ENCODE results near the gene ITPR1. TPM values are rescaled to one million over a fixed set of nuclear protein-coding genes. Genes with fewer than 3 reads are reported as not detected.
A peak's percentile ranks its signal among the peaks of the same experiment; 100 is the strongest.

ITPR1 gene
- total RNA-seq, 3 donors from 2014 or later: 59.0 to 92.3 (median 88.9) TPM

GRCh38 chr3:4772858-4773257 is 279.7 kb downstream of the ITPR1 start:
- H3K4me1 Mint-ChIP-seq (ENCODE audit: low read depth): peaks cover 20% of the 10 kb centered on the region
- DNase-seq (no peak), ATAC-seq (no peak)
- no peaks in the 10 kb centered on the region for H3K27me3 Mint-ChIP-seq (ENCODE audit: low read depth)
- H3K9me3 Mint-ChIP-seq: no peaks in the 10 kb centered on the region
- peaks cover 38% of the 10 kb centered on the region for H3K36me3 Mint-ChIP-seq (ENCODE audit: insufficient read depth)
- H3K4me3 Mint-ChIP-seq: no peak overlapping the region

- no peak for ATAC-seq
- Mint-ChIP-seq H3K4me1 (ENCODE audit: low read depth) (peaks cover 22% of the 10 kb centered on the region), H3K36me3 (ENCODE audit: insufficient read depth) (peaks cover 36% of the 10 kb centered on the region), H3K27me3 (ENCODE audit: low read depth) (no peaks in the 10 kb centered on the region), H3K9me3 (no peaks in the 10 kb centered on the region), H3K4me3 (no peak overlapping the region)
- no peak for DNase-seq
These were observed 280.4 kb downstream of the ITPR1 start for GRCh38 chr3:4773583-4773982.

- Mint-ChIP-seq H3K27me3 (ENCODE audit: low read depth) (no peaks in the 10 kb centered on the region), H3K36me3 (ENCODE audit: insufficient read depth) (peaks cover 43% of the 10 kb centered on the region), H3K4me1 (ENCODE audit: low read depth) (peaks cover 23% of the 10 kb centered on the region), H3K4me3 (no peak overlapping the region), H3K9me3 (no peaks in the 10 kb centered on the region)
- no peak for DNase-seq
- no peak for ATAC-seq
These were observed 281.4 kb downstream of the ITPR1 start for GRCh38 chr3:4774531-4774930.

GRCh38 chr3:4776399-4776979 is 283.3 kb downstream of the ITPR1 start:
- Mint-ChIP-seq H3K9me3 (no peaks in the 10 kb centered on the region), H3K4me3 (no peak overlapping the region)
- peak in 1 of 2 donors; percentile 16 for ATAC-seq

GRCh38 chr3:4776980-4777581 is 283.9 kb downstream of the ITPR1 start:
- peaks cover 57% of the 10 kb centered on the region for H3K36me3 Mint-ChIP-seq (ENCODE audit: insufficient read depth)
- no peaks in the 10 kb centered on the region for H3K27me3 Mint-ChIP-seq (ENCODE audit: low read depth)
- no peaks in the 10 kb centered on the region for H3K9me3 Mint-ChIP-seq
- DNase-seq (no peak), ATAC-seq (peak; percentile 78 to 89)
- peaks cover 23% of the 10 kb centered on the region for H3K4me1 Mint-ChIP-seq (ENCODE audit: low read depth)
- no peak overlapping the region for H3K4me3 Mint-ChIP-seq

More at GRCh38 chr3:4776399-4776979, 283.3 kb downstream of the ITPR1 start:
- H3K4me1 Mint-ChIP-seq (ENCODE audit: low read depth): peaks cover 23% of the 10 kb centered on the region
- H3K36me3 Mint-ChIP-seq (ENCODE audit: insufficient read depth): peaks cover 53% of the 10 kb centered on the region
- DNase-seq: no peak
- H3K27me3 Mint-ChIP-seq (ENCODE audit: low read depth): no peaks in the 10 kb centered on the region

GRCh38 chr3:4778119-4778518 is 285.0 kb downstream of the ITPR1 start:
- Mint-ChIP-seq H3K27me3 (ENCODE audit: low read depth) (no peaks in the 10 kb centered on the region), H3K9me3 (no peaks in the 10 kb centered on the region), H3K36me3 (ENCODE audit: insufficient read depth) (peaks cover 62% of the 10 kb centered on the region), H3K4me3 (no peak overlapping the region), H3K4me1 (ENCODE audit: low read depth) (peaks cover 23% of the 10 kb centered on the region)
- DNase-seq: no peak
- no peak for ATAC-seq

- ATAC-seq: no peak
- H3K27me3 Mint-ChIP-seq (ENCODE audit: low read depth): no peaks in the 10 kb centered on the region
- H3K9me3 Mint-ChIP-seq: no peaks in the 10 kb centered on the region
- DNase-seq: no peak
- H3K36me3 Mint-ChIP-seq (ENCODE audit: insufficient read depth): peaks cover 64% of the 10 kb centered on the region
- H3K4me1 Mint-ChIP-seq (ENCODE audit: low read depth): peaks cover 23% of the 10 kb centered on the region
- no peak overlapping the region for H3K4me3 Mint-ChIP-seq
These were observed 285.6 kb downstream of the ITPR1 start for GRCh38 chr3:4778740-4779139.

GRCh38 chr3:4780545-4780957 is 287.4 kb downstream of the ITPR1 start:
- DNase-seq (no peak), ATAC-seq (no peak)
- Mint-ChIP-seq H3K4me3 (no peak overlapping the region), H3K9me3 (no peaks in the 10 kb centered on the region), H3K4me1 (ENCODE audit: low read depth) (peaks cover 22% of the 10 kb centered on the region), H3K27me3 (ENCODE audit: low read depth) (no peaks in the 10 kb centered on the region), H3K36me3 (ENCODE audit: insufficient read depth) (peaks cover 66% of the 10 kb centered on the region)

GRCh38 chr3:4782095-4782494 is 288.9 kb downstream of the ITPR1 start:
- Mint-ChIP-seq H3K36me3 (ENCODE audit: insufficient read depth) (peaks cover 72% of the 10 kb centered on the region), H3K9me3 (no peaks in the 10 kb centered on the region), H3K4me3 (no peak overlapping the region), H3K27me3 (ENCODE audit: low read depth) (no peaks in the 10 kb centered on the region), H3K4me1 (ENCODE audit: low read depth) (peaks cover 8% of the 10 kb centered on the region)
- ATAC-seq (no peak), DNase-seq (no peak)

- Mint-ChIP-seq H3K9me3 (no peaks in the 10 kb centered on the region), H3K4me1 (ENCODE audit: low read depth) (no peaks in the 10 kb centered on the region), H3K4me3 (no peak overlapping the region), H3K27me3 (ENCODE audit: low read depth) (no peaks in the 10 kb centered on the region), H3K36me3 (ENCODE audit: insufficient read depth) (peaks cover 70% of the 10 kb centered on the region)
- ATAC-seq: no peak
- DNase-seq: no peak
These were observed 292.4 kb downstream of the ITPR1 start for GRCh38 chr3:4785551-4785950.

- no peaks in the 10 kb centered on the region for H3K9me3 Mint-ChIP-seq
- ATAC-seq (no peak), DNase-seq (no peak)
- H3K4me1 Mint-ChIP-seq (ENCODE audit: low read depth): no peaks in the 10 kb centered on the region
- no peak overlapping the region for H3K4me3 Mint-ChIP-seq
- H3K36me3 Mint-ChIP-seq (ENCODE audit: insufficient read depth): peaks cover 73% of the 10 kb centered on the region
- no peaks in the 10 kb centered on the region for H3K27me3 Mint-ChIP-seq (ENCODE audit: low read depth)
These were observed 293.3 kb downstream of the ITPR1 start for GRCh38 chr3:4786431-4786830.

GRCh38 chr3:4791358-4791757 is 298.2 kb downstream of the ITPR1 start:
- Mint-ChIP-seq H3K36me3 (ENCODE audit: insufficient read depth) (peaks cover 65% of the 10 kb centered on the region), H3K27me3 (ENCODE audit: low read depth) (no peaks in the 10 kb centered on the region), H3K4me1 (ENCODE audit: low read depth) (no peaks in the 10 kb centered on the region), H3K4me3 (no peak overlapping the region), H3K9me3 (no peaks in the 10 kb centered on the region)
- DNase-seq (no peak), ATAC-seq (no peak)

- Mint-ChIP-seq H3K4me3 (no peak overlapping the region), H3K9me3 (no peaks in the 10 kb centered on the region), H3K4me1 (ENCODE audit: low read depth) (no peaks in the 10 kb centered on the region), H3K27me3 (ENCODE audit: low read depth) (no peaks in the 10 kb centered on the region), H3K36me3 (ENCODE audit: insufficient read depth) (peaks cover 66% of the 10 kb centered on the region)
- no peak for ATAC-seq
- DNase-seq: no peak
These were observed 300.2 kb downstream of the ITPR1 start for GRCh38 chr3:4793311-4793710.

- H3K27me3 Mint-ChIP-seq (ENCODE audit: low read depth): no peaks in the 10 kb centered on the region
- no peak overlapping the region for H3K4me3 Mint-ChIP-seq
- H3K9me3 Mint-ChIP-seq: no peaks in the 10 kb centered on the region
- H3K36me3 Mint-ChIP-seq (ENCODE audit: insufficient read depth): peaks cover 62% of the 10 kb centered on the region
- no peak for ATAC-seq
- H3K4me1 Mint-ChIP-seq (ENCODE audit: low read depth): no peaks in the 10 kb centered on the region
- DNase-seq: no peak
These were observed 301.2 kb downstream of the ITPR1 start for GRCh38 chr3:4794331-4794730.

- DNase-seq (no peak), ATAC-seq (no peak)
- Mint-ChIP-seq H3K4me3 (no peak overlapping the region), H3K9me3 (no peaks in the 10 kb centered on the region), H3K36me3 (ENCODE audit: insufficient read depth) (peaks cover 66% of the 10 kb centered on the region), H3K27me3 (ENCODE audit: low read depth) (no peaks in the 10 kb centered on the region), H3K4me1 (ENCODE audit: low read depth) (no peaks in the 10 kb centered on the region)
These were observed 301.6 kb downstream of the ITPR1 start for GRCh38 chr3:4794798-4795197.

All from activated T-cell treated with anti-CD3 and anti-CD28 coated beads, Interleukin-2, amount 50 U/mL, for 4 hours (primary cell).